GM12865 (cell line): ENCODE data around the gene TENM3.

ENCODE experiments used
- DNase-seq: peaks from one replicate; pipeline ENCODE4 v3.0.0; 2010; ENCODE audit warnings: low read depth
- H3K4me3 ChIP-seq: 2 replicates; pipeline ENCODE4 v1.5.1; 2011; ENCODE audit warnings: mild to moderate bottlenecking, low read depth, low read length, control low read depth
- CTCF ChIP-seq: IDR thresholded peaks from 2 replicates; pipeline ENCODE4 v1.5.1; 2011; ENCODE audit warnings: low read length, control low read depth, low read depth, inconsistent platforms; ENCODE audit not compliant: insufficient read depth; ENCODE audit errors: missing control alignments

The TENM3 gene

GRCh38 chr4:182286035-182286434 lies 42.8 kb downstream of the TENM3 start:
- H3K4me3 ChIP-seq = no peak overlapping the region
- DNase-seq = no peak
- no peak for TF ChIP-seq CTCF

- DNase-seq = no peak
- H3K4me3 ChIP-seq = no peak overlapping the region
- TF ChIP-seq CTCF = no peak
Observed at GRCh38 chr4:182286931-182287330, 43.7 kb downstream of the TENM3 start.

- H3K4me3 ChIP-seq = no peak overlapping the region
- no peak for DNase-seq
- no peak for TF ChIP-seq CTCF
Observed at GRCh38 chr4:182288534-182288933, 45.3 kb downstream of the TENM3 start.

- no peak for DNase-seq
- TF ChIP-seq CTCF = no peak
- H3K4me3 ChIP-seq = no peak overlapping the region
Observed at GRCh38 chr4:182289809-182290208, 46.6 kb downstream of the TENM3 start.

GRCh38 chr4:182291175-182291574 lies 48.0 kb downstream of the TENM3 start:
- no peak overlapping the region for H3K4me3 ChIP-seq
- no peak for DNase-seq
- TF ChIP-seq CTCF = no peak

GRCh38 chr4:182291597-182292270 lies 48.5 kb downstream of the TENM3 start:
- DNase-seq = no peak
- no peak overlapping the region for H3K4me3 ChIP-seq
- TF ChIP-seq CTCF = no peak

GRCh38 chr4:182292612-182293011 lies 49.4 kb downstream of the TENM3 start:
- TF ChIP-seq CTCF = no peak
- no peak for DNase-seq
- H3K4me3 ChIP-seq = no peak overlapping the region
